Fibroblast of the aortic adventitia (primary cell): Measurements from ENCODE around the gene HEBP1. TPM values are rescaled to one million over a fixed set of nuclear protein-coding genes. Genes with fewer than 3 reads are reported as not detected.

Source experiments
- DNase-seq: peaks from one replicate; pipeline ENCODE4 v3.0.0-alpha.2; 2010; ENCODE audit warnings: low read depth
- H3K4me3 ChIP-seq: 2 replicates; pipeline ENCODE4 v1.5.1; 2011; ENCODE audit warnings: low read depth, mild to moderate bottlenecking, control low read depth, low read length, moderate library complexity
- CTCF ChIP-seq: IDR thresholded peaks from 2 replicates; pipeline ENCODE4 v1.5.1; 2011; ENCODE audit warnings: mild to moderate bottlenecking, low read length, control low read depth, inconsistent platforms; ENCODE audit not compliant: insufficient read depth
- total RNA-seq: library from RNA; depleted of rRNA; stranded (reverse); fragments of >200 nt; gene quantifications from 2 replicates; pipeline ENCODE4 v1.2.3, GENCODE V29; 2012; ENCODE audit warnings: low replicate concordance

HEBP1 gene, protein sequence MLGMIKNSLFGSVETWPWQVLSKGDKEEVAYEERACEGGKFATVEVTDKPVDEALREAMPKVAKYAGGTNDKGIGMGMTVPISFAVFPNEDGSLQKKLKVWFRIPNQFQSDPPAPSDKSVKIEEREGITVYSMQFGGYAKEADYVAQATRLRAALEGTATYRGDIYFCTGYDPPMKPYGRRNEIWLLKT
- total RNA-seq: 14.4 and 35.3 TPM in 2 replicates

DNA sequence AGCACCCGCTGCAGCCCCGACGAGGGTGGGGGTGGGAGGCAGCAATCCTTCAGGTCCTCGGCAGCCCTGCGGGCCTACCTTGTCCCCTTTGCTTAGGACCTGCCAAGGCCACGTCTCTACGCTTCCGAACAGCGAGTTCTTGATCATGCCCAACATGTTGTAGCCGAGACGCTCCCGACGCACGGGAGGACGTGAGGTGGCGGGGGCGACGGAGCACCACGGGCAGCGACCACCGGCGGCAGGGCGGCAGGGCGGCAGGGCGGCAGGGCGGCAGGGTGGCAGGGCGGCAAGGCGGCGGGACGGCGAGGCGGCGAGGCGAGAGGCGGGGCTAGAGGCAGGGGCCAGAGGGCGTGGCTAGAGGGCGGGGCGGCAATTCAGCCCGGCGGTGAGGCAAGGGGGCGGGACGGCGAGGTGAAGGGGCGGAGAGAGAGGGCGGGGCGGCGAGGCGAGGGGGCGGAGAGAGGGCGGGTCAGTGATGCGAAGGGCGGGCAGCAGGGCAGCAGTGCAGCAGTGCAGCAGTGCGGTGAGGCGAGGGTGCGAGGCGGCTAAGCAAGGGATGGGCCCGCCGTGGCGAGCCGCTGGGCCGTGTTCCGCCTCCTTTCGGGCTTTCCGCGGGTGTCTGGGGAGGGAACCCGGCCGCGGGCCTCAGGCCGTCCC, at the start of gene HEBP1:
TSS of gene HEBP1 (minus strand) at position 307 of the 657 bp plus-strand sequence. CDS start at position 156, 151 bp downstream.
- no peak for TF ChIP-seq CTCF
- peak within 1 kb of the TSS; percentile 98 for H3K4me3 ChIP-seq
- peak; percentile 81 for DNase-seq

GRCh38 chr12:13049816-13050215, 49.8 kb upstream of the HEBP1 start:
- DNase-seq: peak; percentile 65
- no peak for TF ChIP-seq CTCF
- no peak overlapping the region for H3K4me3 ChIP-seq

GRCh38 chr12:13046964-13047363, 46.9 kb upstream of the HEBP1 start:
- no peak for DNase-seq
- no peak for TF ChIP-seq CTCF
- H3K4me3 ChIP-seq: no peak overlapping the region

- no peak for DNase-seq
- TF ChIP-seq CTCF: no peak
- H3K4me3 ChIP-seq: no peak overlapping the region
These were observed 45.8 kb upstream of the HEBP1 start for GRCh38 chr12:13045816-13046215.

DNA sequence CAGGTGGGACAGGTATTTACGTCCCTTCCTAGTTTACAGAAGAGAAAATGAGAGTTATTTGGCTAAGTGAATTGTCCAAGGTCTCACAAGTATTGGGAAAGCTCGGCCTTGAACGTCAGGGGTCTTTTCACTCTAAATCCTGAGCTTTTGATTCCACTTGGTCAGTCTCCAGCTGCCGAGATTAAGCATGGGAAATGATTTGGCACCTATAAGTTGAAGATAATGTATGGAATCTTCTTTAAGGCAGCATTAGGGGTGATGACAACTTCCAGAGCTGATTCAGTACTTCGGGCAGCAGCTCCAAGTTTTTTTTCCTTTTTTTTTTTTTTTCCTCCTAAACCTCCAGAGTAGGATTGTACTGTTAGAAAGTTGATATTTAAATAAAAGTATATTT, 44.8 kb upstream of the HEBP1 start:
- no peak for TF ChIP-seq CTCF
- peak; percentile 22 for DNase-seq
- peak overlapping the region; percentile 92 for H3K4me3 ChIP-seq

DNA sequence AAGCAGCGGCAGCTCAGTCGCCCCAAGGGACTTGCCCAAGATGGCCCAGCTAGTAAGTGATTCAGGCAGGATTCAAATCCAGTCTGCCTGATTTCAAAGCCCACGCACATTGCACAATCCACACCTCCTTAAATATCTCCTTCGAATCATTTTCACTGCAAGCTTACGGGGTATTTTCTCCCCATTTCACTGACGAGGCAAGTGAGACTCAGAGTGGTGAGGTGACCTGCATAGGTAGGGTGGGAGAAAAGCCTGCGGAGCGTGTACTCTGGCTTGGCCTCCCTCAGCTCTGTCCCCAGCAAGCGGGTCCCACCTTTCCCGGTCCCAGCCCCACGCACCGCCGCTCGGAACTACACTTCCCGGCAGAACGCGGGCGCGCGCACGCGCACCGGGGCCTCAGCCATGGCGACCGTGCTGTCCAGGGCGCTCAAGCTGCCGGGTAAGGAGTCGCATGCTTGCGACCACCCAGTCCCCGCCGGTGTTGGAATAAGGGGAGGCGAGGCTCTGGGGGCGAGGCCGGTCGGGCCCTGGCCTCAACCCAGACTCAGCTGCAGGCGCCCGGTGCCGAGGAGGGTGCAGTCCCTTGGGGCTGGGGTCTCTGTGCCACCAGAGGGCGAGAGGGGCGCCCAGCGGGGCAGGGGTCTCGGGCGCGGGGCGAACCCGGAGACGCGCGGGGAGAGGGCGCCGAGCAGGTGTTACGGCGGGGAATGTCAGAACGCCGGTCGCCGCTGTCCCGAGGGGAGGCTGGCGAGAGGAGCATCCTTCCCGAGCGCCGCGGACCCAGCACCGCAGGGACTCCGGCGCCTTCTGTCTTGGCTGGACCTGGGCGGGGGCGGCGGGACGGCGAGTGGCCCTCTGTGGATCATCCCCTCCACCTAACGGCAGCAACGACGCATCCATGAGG, 44.2 kb upstream of the HEBP1 start, which contains the start of gene FAM234B:
TSS of gene FAM234B (plus strand) at position 380 of the 904 bp plus-strand sequence. CDS start at position 403, 23 bp downstream.
- peak within 1 kb of the TSS; percentile 92 for H3K4me3 ChIP-seq
- DNase-seq: peak; percentile 66
- TF ChIP-seq CTCF: peak; percentile 1
